Measurements from ENCODE around the gene PTGDS.

Gene PTGDS

GRCh38 chr9:137013571-137013940 is 36.3 kb downstream of the PTGDS start:
- FAIRE-seq (no peak), DNase-seq (ENCODE audit: insufficient read length, low spot score) (no peak)
- TF ChIP-seq CTCF (IDR thresholded peaks at IDR 0.05; ENCODE audit: insufficient read depth, missing control alignments): no peak

GRCh38 chr9:137014166-137014565 is 36.9 kb downstream of the PTGDS start:
- FAIRE-seq: no peak
- no peak for TF ChIP-seq CTCF (IDR thresholded peaks at IDR 0.05; ENCODE audit: insufficient read depth, missing control alignments)
- DNase-seq (ENCODE audit: insufficient read length, low spot score): no peak

GRCh38 chr9:137014776-137015539 is 37.7 kb downstream of the PTGDS start:
- DNase-seq (ENCODE audit: insufficient read length, low spot score) (no peak), FAIRE-seq (no peak)
- no peak for TF ChIP-seq CTCF (IDR thresholded peaks at IDR 0.05; ENCODE audit: insufficient read depth, missing control alignments)

- DNase-seq (ENCODE audit: insufficient read length, low spot score) (no peak), FAIRE-seq (no peak)
- TF ChIP-seq CTCF (IDR thresholded peaks at IDR 0.05; ENCODE audit: insufficient read depth, missing control alignments): no peak
Observed at GRCh38 chr9:137015540-137015930, 38.2 kb downstream of the PTGDS start.

- DNase-seq (ENCODE audit: insufficient read length, low spot score): no peak
- no peak for FAIRE-seq
- TF ChIP-seq CTCF (IDR thresholded peaks at IDR 0.05; ENCODE audit: insufficient read depth, missing control alignments): no peak
Observed at GRCh38 chr9:137015976-137016375, 38.7 kb downstream of the PTGDS start.

GRCh38 chr9:137016436-137016835 is 39.1 kb downstream of the PTGDS start:
- no peak for FAIRE-seq
- TF ChIP-seq CTCF (IDR thresholded peaks at IDR 0.05; ENCODE audit: insufficient read depth, missing control alignments): no peak
- no peak for DNase-seq (ENCODE audit: insufficient read length, low spot score)

- TF ChIP-seq CTCF (IDR thresholded peaks at IDR 0.05; ENCODE audit: insufficient read depth, missing control alignments): no peak
- no peak for DNase-seq (ENCODE audit: insufficient read length, low spot score)
- FAIRE-seq: no peak
Observed at GRCh38 chr9:137017071-137017470, 39.8 kb downstream of the PTGDS start.

Measured in D721Med (cell line).